WTC11 (cell line): ENCODE results near the gene VPREB3. TPM values are rescaled to one million over a fixed set of nuclear protein-coding genes. Genes with fewer than 3 reads are reported as not detected.

ENCODE experiments used
- ATAC-seq: fragments of 200-7000 bp; cut with Tn5 transposase; 2 replicates; pipeline ENCODE4 v1.10.0; 2021; ENCODE audit warnings: mild to moderate bottlenecking, moderate library complexity
- CTCF ChIA-PET: fragments of 300-600 bp; sonication (Branson Sonifier 250); formaldehyde crosslinking; loops from one replicate; lab custom pipeline; 2021; ENCODE audit warnings: antibody characterized with exemption; lab: Charles Lee
- POLR2A ChIA-PET: fragments of 350-600 bp; sonication (Branson Sonifier 250); formaldehyde crosslinking; loops from one replicate; lab custom pipeline; 2021; ENCODE audit warnings: antibody characterized with exemption; lab: Charles Lee
- DNase-seq: peaks from one replicate; pipeline ENCODE4 v3.0.0; 2021; ENCODE audit warnings: low spot score
- H3K27ac Mint-ChIP-seq: 2 replicates; pipeline ENCODE4 v1.8.0; 2021; ENCODE audit warnings: mixed read lengths
- H3K27me3 Mint-ChIP-seq: 2 replicates; pipeline ENCODE4 v1.8.0; 2021; ENCODE audit warnings: low read depth, mild to moderate bottlenecking, moderate library complexity, mixed read lengths
- H3K36me3 Mint-ChIP-seq: 2 replicates; pipeline ENCODE4 v1.8.0; 2021; ENCODE audit warnings: mixed read lengths
- H3K4me1 Mint-ChIP-seq: 2 replicates; pipeline ENCODE4 v1.8.0; 2022; ENCODE audit warnings: mixed read lengths
- H3K4me3 Mint-ChIP-seq: 2 replicates; pipeline ENCODE4 v1.8.0; 2021; ENCODE audit warnings: mild to moderate bottlenecking, moderate library complexity, mixed read lengths
- H3K9me3 Mint-ChIP-seq: 2 replicates; pipeline ENCODE4 v1.8.0; 2021; ENCODE audit warnings: mixed read lengths
- CREM ChIP-seq: sonication (generic); formaldehyde crosslinking; IDR thresholded peaks from 2 replicates; pipeline ENCODE4 v1.8.1; 2022; ENCODE audit warnings: mild to moderate bottlenecking, missing genetic modification reagents, moderate library complexity
- EMX1 ChIP-seq: fragments of 250-450 bp; sonication (Bioruptor Pico); IDR thresholded peaks from 2 replicates; pipeline ENCODE4 v1.8.0; 2021; ENCODE audit warnings: mild to moderate bottlenecking
- HMGA2 ChIP-seq: fragments of 250-450 bp; sonication (Bioruptor Pico); IDR thresholded peaks from 2 replicates; pipeline ENCODE4 v1.4.0; 2021; ENCODE audit warnings: mild to moderate bottlenecking, moderate library complexity
- NFE2L1 ChIP-seq: sonication (generic); formaldehyde crosslinking; IDR thresholded peaks from 2 replicates; pipeline ENCODE4 v1.8.1; 2023; ENCODE audit warnings: missing genetic modification reagents
- NR2C2 ChIP-seq: sonication (generic); formaldehyde crosslinking; IDR thresholded peaks from 2 replicates; pipeline ENCODE4 v1.8.0; 2022; ENCODE audit warnings: mild to moderate bottlenecking, missing genetic modification reagents
- NR3C1 ChIP-seq: sonication (generic); formaldehyde crosslinking; conservative IDR thresholded peaks from 2 replicates; pipeline ENCODE4 v1.8.1; 2023; ENCODE audit warnings: low read depth, mild to moderate bottlenecking, missing genetic modification reagents
- PRRX2 ChIP-seq: fragments of 250-450 bp; sonication (Bioruptor Pico); IDR thresholded peaks from 2 replicates; pipeline ENCODE4 v1.8.0; 2021; ENCODE audit warnings: mild to moderate bottlenecking
- ZNF219 ChIP-seq: sonication (generic); formaldehyde crosslinking; IDR thresholded peaks from 2 replicates; pipeline ENCODE4 v1.8.0; 2023; ENCODE audit warnings: missing genetic modification reagents, mild to moderate bottlenecking, borderline replicate concordance
- ZNF396 ChIP-seq: fragments of 250-450 bp; sonication (Bioruptor Pico); IDR thresholded peaks from 2 replicates; pipeline ENCODE4 v1.8.0; 2021; ENCODE audit warnings: mild to moderate bottlenecking, moderate library complexity, borderline replicate concordance
- ZNF671 ChIP-seq: fragments of 250-450 bp; sonication (Bioruptor Pico); IDR thresholded peaks from 2 replicates; pipeline ENCODE4 v1.8.0; 2021; ENCODE audit warnings: mild to moderate bottlenecking
- total RNA-seq: library from RNA; stranded (reverse); gene quantifications from 3 replicates; pipeline ENCODE4 v1.2.3, GENCODE V29; 2021
- TF ChIP-seq, protein P1 (sequence below): sonication (generic); formaldehyde crosslinking; IDR thresholded peaks from 2 replicates; pipeline ENCODE4 v1.8.1; 2023; ENCODE audit warnings: mild to moderate bottlenecking, missing genetic modification reagents
- TF ChIP-seq, protein P2 (sequence below): sonication (generic); formaldehyde crosslinking; IDR thresholded peaks from 2 replicates; pipeline ENCODE4 v1.8.0; 2022; ENCODE audit warnings: mild to moderate bottlenecking, missing genetic modification reagents
- TF ChIP-seq, protein P3 (sequence below): sonication (generic); formaldehyde crosslinking; IDR thresholded peaks from 2 replicates; pipeline ENCODE4 v1.8.1; 2022; ENCODE audit warnings: mild to moderate bottlenecking, missing genetic modification reagents, moderate library complexity, borderline replicate concordance
- TF ChIP-seq, protein P4 (sequence below): sonication (generic); formaldehyde crosslinking; IDR thresholded peaks from 2 replicates; pipeline ENCODE4 v1.8.1; 2023; ENCODE audit warnings: mild to moderate bottlenecking, missing genetic modification reagents, borderline replicate concordance
- TF ChIP-seq, protein P5 (sequence below): sonication (generic); formaldehyde crosslinking; IDR thresholded peaks from 2 replicates; pipeline ENCODE4 v1.8.1; 2022; ENCODE audit warnings: low read depth, mild to moderate bottlenecking, moderate library complexity, missing genetic modification reagents, borderline replicate concordance
- TF ChIP-seq, protein P6 (sequence below): sonication (generic); formaldehyde crosslinking; IDR thresholded peaks from 2 replicates; pipeline ENCODE4 v1.8.0; 2023; ENCODE audit warnings: missing genetic modification reagents, mild to moderate bottlenecking, borderline replicate concordance

Gene VPREB3
- total RNA-seq, 1 experiment from 2014 or later = 0.81 TPM

DNA sequence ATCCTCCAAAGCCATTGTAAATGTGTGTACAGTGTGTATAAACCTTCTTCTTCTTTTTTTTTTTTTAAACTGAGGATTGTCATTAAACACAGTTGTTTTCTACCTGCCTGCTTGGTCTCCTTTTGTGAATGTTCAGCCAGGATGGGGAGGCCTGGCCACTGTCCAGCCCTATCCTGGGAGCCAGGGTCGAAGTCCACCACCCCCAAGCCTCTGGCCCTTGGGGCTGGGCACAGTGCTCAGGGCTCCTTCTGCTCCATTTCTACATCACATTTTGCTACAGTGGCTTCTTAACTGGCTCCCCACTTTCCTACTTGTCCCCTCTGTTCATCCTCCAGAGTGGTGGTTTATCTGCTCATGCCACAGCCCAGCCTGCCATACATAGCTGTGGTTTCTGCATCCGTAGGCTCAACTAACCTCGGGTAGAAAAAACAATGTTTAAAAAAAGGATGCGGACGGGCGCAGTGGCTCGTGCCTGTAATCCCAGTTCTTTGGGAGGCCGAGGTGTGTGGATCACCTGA is 30.0 kb upstream of the VPREB3 start (continued):
- TF ChIP-seq, protein P1, sequence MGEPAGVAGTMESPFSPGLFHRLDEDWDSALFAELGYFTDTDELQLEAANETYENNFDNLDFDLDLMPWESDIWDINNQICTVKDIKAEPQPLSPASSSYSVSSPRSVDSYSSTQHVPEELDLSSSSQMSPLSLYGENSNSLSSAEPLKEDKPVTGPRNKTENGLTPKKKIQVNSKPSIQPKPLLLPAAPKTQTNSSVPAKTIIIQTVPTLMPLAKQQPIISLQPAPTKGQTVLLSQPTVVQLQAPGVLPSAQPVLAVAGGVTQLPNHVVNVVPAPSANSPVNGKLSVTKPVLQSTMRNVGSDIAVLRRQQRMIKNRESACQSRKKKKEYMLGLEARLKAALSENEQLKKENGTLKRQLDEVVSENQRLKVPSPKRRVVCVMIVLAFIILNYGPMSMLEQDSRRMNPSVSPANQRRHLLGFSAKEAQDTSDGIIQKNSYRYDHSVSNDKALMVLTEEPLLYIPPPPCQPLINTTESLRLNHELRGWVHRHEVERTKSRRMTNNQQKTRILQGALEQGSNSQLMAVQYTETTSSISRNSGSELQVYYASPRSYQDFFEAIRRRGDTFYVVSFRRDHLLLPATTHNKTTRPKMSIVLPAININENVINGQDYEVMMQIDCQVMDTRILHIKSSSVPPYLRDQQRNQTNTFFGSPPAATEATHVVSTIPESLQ (CRISPR knock-in tag) = no peak
- no peak for TF ChIP-seq NR3C1
- TF ChIP-seq, protein P2, sequence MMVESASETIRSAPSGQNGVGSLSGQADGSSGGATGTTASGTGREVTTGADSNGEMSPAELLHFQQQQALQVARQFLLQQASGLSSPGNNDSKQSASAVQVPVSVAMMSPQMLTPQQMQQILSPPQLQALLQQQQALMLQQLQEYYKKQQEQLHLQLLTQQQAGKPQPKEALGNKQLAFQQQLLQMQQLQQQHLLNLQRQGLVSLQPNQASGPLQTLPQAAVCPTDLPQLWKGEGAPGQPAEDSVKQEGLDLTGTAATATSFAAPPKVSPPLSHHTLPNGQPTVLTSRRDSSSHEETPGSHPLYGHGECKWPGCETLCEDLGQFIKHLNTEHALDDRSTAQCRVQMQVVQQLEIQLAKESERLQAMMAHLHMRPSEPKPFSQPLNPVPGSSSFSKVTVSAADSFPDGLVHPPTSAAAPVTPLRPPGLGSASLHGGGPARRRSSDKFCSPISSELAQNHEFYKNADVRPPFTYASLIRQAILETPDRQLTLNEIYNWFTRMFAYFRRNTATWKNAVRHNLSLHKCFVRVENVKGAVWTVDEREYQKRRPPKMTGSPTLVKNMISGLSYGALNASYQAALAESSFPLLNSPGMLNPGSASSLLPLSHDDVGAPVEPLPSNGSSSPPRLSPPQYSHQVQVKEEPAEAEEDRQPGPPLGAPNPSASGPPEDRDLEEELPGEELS (CRISPR knock-in tag) = no peak
- TF ChIP-seq, all 79 proteins: peak for 0

DNA sequence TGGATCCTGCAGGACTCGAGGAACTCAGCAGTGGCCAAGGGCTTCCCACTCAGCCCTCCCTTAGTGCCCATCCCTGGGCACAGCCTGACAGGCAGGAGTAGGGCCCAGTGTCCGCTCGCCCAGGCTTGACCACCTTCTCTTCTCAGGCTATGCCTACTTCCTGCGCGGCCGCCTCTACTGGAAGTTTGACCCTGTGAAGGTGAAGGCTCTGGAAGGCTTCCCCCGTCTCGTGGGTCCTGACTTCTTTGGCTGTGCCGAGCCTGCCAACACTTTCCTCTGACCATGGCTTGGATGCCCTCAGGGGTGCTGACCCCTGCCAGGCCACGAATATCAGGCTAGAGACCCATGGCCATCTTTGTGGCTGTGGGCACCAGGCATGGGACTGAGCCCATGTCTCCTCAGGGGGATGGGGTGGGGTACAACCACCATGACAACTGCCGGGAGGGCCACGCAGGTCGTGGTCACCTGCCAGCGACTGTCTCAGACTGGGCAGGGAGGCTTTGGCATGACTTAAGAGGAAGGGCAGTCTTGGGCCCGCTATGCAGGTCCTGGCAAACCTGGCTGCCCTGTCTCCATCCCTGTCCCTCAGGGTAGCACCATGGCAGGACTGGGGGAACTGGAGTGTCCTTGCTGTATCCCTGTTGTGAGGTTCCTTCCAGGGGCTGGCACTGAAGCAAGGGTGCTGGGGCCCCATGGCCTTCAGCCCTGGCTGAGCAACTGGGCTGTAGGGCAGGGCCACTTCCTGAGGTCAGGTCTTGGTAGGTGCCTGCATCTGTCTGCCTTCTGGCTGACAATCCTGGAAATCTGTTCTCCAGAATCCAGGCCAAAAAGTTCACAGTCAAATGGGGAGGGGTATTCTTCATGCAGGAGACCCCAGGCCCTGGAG is 29.3 kb upstream of the VPREB3 start:
- peaks cover 16% of the 10 kb centered on the region for H3K4me1 Mint-ChIP-seq
- no peak overlapping the region for H3K4me3 Mint-ChIP-seq
- H3K9me3 Mint-ChIP-seq = no peaks in the 10 kb centered on the region
- TF ChIP-seq, protein P3, sequence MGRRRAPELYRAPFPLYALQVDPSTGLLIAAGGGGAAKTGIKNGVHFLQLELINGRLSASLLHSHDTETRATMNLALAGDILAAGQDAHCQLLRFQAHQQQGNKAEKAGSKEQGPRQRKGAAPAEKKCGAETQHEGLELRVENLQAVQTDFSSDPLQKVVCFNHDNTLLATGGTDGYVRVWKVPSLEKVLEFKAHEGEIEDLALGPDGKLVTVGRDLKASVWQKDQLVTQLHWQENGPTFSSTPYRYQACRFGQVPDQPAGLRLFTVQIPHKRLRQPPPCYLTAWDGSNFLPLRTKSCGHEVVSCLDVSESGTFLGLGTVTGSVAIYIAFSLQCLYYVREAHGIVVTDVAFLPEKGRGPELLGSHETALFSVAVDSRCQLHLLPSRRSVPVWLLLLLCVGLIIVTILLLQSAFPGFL (CRISPR knock-in tag) = no peak
- TF ChIP-seq EMX1 = no peak
- ChIA-PET POLR2A (no interaction called here), CTCF (interaction anchor here (1.0 kb wide), 1 partner anchor 16 kb away, joined by 3 read pairs; the partner anchor contains the start of gene CHCHD10)
- DNase-seq = no peak
- ATAC-seq = no peak
- no peaks in the 10 kb centered on the region; the same call in 1 of the 2 replicates for H3K27me3 Mint-ChIP-seq
- H3K27ac Mint-ChIP-seq = no peak overlapping the region
- 0 out of 2 replicates have a peak, but pooled peaks cover 2% of the 10 kb centered on the region for H3K36me3 Mint-ChIP-seq

DNA sequence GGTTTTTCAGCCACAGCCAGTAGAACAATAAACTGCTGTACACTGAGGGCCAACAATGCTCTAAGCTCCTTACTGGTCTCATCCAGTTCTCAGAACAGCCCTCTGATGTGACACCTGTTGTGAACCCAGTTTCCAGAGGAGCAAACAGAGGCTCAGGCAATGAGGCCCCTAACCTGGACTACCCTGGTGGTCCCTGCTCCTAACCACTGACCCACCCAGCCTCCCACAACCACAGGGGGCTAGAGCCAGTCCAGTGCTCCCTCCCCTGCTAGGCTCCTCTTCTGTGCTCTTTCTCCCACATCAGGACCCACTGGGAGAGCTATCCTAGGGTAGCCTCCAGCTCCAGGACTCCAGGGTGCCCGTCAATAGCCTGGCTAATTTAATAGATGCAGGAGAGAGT is 28.5 kb upstream of the VPREB3 start:
- Mint-ChIP-seq H3K9me3 (no peaks in the 10 kb centered on the region), H3K4me3 (no peak overlapping the region), H3K27ac (no peak overlapping the region), H3K4me1 (peaks cover 10% of the 10 kb centered on the region; the same call in 1 of the 2 replicates), H3K27me3 (no peaks in the 10 kb centered on the region; the same call in 1 of the 2 replicates), H3K36me3 (no peaks in the 10 kb centered on the region)
- CTCF ChIA-PET = interaction anchor here (1.0 kb wide), 1 partner anchor 15 kb away, joined by 3 read pairs; the partner anchor contains the start of gene CHCHD10
- DNase-seq (no peak), ATAC-seq (no peak)
- POLR2A ChIA-PET = no interaction called here
- TF ChIP-seq HMGA2 (CRISPR knock-in tag) = no peak
- no peak for TF ChIP-seq ZNF396
- no peak for TF ChIP-seq NR3C1
- TF ChIP-seq CREM = no peak
- no peak for TF ChIP-seq ZNF219 (CRISPR knock-in tag)
- TF ChIP-seq, protein P4, sequence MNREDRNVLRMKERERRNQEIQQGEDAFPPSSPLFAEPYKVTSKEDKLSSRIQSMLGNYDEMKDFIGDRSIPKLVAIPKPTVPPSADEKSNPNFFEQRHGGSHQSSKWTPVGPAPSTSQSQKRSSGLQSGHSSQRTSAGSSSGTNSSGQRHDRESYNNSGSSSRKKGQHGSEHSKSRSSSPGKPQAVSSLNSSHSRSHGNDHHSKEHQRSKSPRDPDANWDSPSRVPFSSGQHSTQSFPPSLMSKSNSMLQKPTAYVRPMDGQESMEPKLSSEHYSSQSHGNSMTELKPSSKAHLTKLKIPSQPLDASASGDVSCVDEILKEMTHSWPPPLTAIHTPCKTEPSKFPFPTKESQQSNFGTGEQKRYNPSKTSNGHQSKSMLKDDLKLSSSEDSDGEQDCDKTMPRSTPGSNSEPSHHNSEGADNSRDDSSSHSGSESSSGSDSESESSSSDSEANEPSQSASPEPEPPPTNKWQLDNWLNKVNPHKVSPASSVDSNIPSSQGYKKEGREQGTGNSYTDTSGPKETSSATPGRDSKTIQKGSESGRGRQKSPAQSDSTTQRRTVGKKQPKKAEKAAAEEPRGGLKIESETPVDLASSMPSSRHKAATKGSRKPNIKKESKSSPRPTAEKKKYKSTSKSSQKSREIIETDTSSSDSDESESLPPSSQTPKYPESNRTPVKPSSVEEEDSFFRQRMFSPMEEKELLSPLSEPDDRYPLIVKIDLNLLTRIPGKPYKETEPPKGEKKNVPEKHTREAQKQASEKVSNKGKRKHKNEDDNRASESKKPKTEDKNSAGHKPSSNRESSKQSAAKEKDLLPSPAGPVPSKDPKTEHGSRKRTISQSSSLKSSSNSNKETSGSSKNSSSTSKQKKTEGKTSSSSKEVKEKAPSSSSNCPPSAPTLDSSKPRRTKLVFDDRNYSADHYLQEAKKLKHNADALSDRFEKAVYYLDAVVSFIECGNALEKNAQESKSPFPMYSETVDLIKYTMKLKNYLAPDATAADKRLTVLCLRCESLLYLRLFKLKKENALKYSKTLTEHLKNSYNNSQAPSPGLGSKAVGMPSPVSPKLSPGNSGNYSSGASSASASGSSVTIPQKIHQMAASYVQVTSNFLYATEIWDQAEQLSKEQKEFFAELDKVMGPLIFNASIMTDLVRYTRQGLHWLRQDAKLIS (CRISPR knock-in tag) = no peak
- no peak for TF ChIP-seq NR2C2 (CRISPR knock-in tag)
- no peak for TF ChIP-seq PRRX2 (CRISPR knock-in tag)
- TF ChIP-seq ZNF671 (CRISPR knock-in tag) = no peak
- no peak for TF ChIP-seq NFE2L1 (CRISPR knock-in tag)
- TF ChIP-seq, protein P5, sequence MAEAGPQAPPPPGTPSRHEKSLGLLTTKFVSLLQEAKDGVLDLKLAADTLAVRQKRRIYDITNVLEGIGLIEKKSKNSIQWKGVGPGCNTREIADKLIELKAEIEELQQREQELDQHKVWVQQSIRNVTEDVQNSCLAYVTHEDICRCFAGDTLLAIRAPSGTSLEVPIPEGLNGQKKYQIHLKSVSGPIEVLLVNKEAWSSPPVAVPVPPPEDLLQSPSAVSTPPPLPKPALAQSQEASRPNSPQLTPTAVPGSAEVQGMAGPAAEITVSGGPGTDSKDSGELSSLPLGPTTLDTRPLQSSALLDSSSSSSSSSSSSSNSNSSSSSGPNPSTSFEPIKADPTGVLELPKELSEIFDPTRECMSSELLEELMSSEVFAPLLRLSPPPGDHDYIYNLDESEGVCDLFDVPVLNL = no peak
- TF ChIP-seq, protein P6, sequence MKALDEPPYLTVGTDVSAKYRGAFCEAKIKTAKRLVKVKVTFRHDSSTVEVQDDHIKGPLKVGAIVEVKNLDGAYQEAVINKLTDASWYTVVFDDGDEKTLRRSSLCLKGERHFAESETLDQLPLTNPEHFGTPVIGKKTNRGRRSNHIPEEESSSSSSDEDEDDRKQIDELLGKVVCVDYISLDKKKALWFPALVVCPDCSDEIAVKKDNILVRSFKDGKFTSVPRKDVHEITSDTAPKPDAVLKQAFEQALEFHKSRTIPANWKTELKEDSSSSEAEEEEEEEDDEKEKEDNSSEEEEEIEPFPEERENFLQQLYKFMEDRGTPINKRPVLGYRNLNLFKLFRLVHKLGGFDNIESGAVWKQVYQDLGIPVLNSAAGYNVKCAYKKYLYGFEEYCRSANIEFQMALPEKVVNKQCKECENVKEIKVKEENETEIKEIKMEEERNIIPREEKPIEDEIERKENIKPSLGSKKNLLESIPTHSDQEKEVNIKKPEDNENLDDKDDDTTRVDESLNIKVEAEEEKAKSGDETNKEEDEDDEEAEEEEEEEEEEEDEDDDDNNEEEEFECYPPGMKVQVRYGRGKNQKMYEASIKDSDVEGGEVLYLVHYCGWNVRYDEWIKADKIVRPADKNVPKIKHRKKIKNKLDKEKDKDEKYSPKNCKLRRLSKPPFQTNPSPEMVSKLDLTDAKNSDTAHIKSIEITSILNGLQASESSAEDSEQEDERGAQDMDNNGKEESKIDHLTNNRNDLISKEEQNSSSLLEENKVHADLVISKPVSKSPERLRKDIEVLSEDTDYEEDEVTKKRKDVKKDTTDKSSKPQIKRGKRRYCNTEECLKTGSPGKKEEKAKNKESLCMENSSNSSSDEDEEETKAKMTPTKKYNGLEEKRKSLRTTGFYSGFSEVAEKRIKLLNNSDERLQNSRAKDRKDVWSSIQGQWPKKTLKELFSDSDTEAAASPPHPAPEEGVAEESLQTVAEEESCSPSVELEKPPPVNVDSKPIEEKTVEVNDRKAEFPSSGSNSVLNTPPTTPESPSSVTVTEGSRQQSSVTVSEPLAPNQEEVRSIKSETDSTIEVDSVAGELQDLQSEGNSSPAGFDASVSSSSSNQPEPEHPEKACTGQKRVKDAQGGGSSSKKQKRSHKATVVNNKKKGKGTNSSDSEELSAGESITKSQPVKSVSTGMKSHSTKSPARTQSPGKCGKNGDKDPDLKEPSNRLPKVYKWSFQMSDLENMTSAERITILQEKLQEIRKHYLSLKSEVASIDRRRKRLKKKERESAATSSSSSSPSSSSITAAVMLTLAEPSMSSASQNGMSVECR (CRISPR knock-in tag) = no peak
